Muscle layer of colon (tissue), 2 donors: Measurements from ENCODE around the gene RBM17.
"Not testable (repeated sequence)": the region's sequence is repeated elsewhere in the genome, so short reads cannot be mapped to it uniquely, and the experiment has no call there.

Experiments
- H3K27ac ChIP-seq: one replicate; pipeline ENCODE4 v1.7.0; 2013; ENCODE audit warnings: low read depth, mild to moderate bottlenecking, low read length, moderate library complexity
- H3K27me3 ChIP-seq, 2 donors: one replicate each; pipeline ENCODE4 v1.7.0; 2013; ENCODE audit warnings: low read length in 2 of 2, mild to moderate bottlenecking in 2 of 2; ENCODE audit not compliant: insufficient read depth in 2 of 2, control insufficient read depth in 1 of 2
- H3K36me3 ChIP-seq: one replicate; pipeline ENCODE4 v1.7.0; 2013; ENCODE audit warnings: mild to moderate bottlenecking, low read length; ENCODE audit not compliant: insufficient read depth
- H3K4me1 ChIP-seq: one replicate; pipeline ENCODE4 v1.7.0; 2013; ENCODE audit warnings: mild to moderate bottlenecking, low read length; ENCODE audit not compliant: insufficient read depth
- H3K4me3 ChIP-seq, 2 donors: one replicate each; pipeline ENCODE4 v1.7.0; 2013; ENCODE audit warnings: low read length in 2 of 2, low read depth in 1 of 2, mild to moderate bottlenecking in 1 of 2, moderate library complexity in 1 of 2
- H3K9ac ChIP-seq: one replicate; pipeline ENCODE4 v1.7.0; 2013; ENCODE audit warnings: low read length
- H3K9me3 ChIP-seq: one replicate; pipeline ENCODE4 v1.7.0; 2013; ENCODE audit warnings: mild to moderate bottlenecking, low read length
- donor health status: abdominal sarcoma.
- donor health status: Adenocarcinoma of cecum.

RBM17 gene

DNA sequence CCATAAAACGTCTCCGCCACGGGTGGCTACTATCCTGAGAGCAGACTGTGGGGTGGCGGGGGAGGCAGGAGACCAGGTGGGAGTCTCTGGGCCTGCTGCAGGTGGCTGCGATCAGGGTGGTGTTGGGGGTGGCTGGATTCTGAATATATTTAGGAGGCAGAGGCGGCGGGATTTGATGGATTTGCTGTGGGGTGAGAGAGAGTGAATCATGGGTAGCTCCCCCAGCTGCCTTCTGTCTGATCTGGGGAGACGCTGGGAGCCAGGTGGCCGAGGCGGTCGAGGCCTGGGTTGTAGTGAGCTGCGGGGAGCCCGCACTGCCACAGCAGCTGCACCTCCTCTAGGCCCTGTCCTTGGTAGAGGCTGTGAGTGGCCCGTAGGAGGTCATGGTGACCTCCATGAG, 65.7 kb downstream of the RBM17 start:
- no peak overlapping the region for H3K9ac ChIP-seq
- H3K4me3 ChIP-seq, result no peak overlapping the region
- H3K9me3 ChIP-seq, result no peaks in the 10 kb centered on the region
- no peak overlapping the region for H3K27ac ChIP-seq
- peaks cover 10% of the 10 kb centered on the region for H3K4me1 ChIP-seq
- no peaks in the 10 kb centered on the region for H3K36me3 ChIP-seq
- no peaks in the 10 kb centered on the region for H3K27me3 ChIP-seq

DNA sequence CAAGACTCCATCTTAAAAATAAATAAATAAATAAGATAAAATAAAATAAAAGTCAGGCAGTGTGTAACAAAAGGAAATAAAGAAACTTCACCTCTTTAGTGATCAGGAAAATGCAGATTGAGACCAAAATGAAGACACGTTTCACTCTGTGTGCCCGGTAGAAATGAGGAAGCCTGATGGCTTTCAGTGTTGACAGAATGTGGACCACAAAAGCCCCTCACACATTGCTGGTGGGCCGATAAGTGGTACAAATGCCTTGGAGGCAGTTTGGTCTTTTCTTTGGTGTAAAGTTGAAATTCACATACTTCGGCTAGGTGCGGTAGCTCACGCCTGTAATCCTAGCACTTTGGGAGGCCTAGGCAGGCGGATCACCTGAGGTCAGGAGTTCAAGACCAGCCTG, 69.4 kb downstream of the RBM17 start:
- Histone ChIP-seq H3K36me3 (no peaks in the 10 kb centered on the region), H3K4me1 (peaks cover 13% of the 10 kb centered on the region), H3K9me3 (no peaks in the 10 kb centered on the region), H3K4me3 (no peak overlapping the region), H3K9ac (no peak overlapping the region), H3K27ac (no peak overlapping the region), H3K27me3 (no peaks in the 10 kb centered on the region)

DNA sequence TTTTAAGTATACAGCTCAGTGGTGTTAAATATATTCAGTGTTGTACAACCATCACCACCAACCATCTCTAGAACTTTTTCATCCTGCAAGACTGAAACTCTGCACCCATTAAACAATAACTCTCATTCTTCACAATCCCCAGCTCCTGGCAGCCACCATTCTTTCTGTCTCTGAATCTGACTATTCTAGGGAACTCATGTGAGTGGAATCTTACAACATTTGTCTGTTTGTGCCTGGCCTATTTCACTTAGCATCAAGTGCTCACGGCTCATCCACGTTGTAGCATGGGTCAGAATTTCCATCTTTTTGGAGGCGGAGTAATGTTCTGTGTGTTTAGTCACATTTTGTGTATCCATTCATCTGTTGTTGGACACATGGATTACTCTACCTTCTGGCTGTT, 73.1 kb downstream of the RBM17 start:
- H3K27ac ChIP-seq, result no peak overlapping the region

DNA sequence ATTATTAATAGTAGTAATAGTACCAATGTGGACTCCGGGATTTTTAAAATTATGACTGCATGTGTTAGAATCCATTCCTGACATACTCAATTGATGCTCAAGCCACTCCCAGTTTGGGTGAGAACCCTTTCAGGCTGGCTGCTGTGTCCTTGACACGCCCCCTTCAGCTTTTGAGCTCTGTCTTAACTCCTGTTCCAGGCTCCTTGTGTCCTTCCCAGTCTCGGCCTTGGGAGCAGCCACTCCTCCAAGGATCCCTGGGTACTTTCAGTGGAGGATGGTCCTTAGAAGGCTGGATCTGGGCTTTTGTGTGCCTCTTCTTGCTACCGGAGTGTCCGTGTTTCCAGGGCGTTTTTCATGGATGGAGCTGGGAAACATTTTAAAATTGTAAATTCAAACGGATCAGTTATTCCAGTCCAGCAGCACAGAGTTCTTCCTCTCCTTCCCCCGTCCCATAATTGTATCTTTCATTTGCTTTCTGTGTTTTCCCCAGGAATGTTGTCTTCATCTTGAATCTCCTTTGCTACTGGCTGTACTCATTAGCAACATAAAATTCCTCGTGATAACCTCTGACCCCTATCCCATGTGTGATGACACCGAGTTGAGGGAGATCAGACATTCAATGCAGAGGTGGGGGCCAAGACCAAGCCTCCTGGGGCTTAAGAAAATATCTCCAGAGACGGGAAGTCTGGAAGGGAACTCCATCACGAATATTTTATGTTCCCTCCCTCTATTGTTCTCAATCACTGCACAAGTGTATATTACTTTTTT, 73.9 kb downstream of the RBM17 start:
- H3K4me1 ChIP-seq, result peaks cover 25% of the 10 kb centered on the region
- H3K27ac ChIP-seq, result peak overlapping the region; percentile 79
- no peaks in the 10 kb centered on the region for H3K9me3 ChIP-seq
- peak overlapping the region in 1 of 2 donors; percentile 2 for H3K4me3 ChIP-seq
- H3K27me3 ChIP-seq, result no peaks in the 10 kb centered on the region
- no peak overlapping the region for H3K9ac ChIP-seq
- H3K36me3 ChIP-seq, result no peaks in the 10 kb centered on the region

More for the DNA sequence above, 73.1 kb downstream of the RBM17 start:
- Histone ChIP-seq H3K9me3 (no peaks in the 10 kb centered on the region), H3K36me3 (no peaks in the 10 kb centered on the region), H3K4me3 (no peak overlapping the region), H3K27me3 (no peaks in the 10 kb centered on the region), H3K9ac (no peak overlapping the region), H3K4me1 (peaks cover 25% of the 10 kb centered on the region)

DNA sequence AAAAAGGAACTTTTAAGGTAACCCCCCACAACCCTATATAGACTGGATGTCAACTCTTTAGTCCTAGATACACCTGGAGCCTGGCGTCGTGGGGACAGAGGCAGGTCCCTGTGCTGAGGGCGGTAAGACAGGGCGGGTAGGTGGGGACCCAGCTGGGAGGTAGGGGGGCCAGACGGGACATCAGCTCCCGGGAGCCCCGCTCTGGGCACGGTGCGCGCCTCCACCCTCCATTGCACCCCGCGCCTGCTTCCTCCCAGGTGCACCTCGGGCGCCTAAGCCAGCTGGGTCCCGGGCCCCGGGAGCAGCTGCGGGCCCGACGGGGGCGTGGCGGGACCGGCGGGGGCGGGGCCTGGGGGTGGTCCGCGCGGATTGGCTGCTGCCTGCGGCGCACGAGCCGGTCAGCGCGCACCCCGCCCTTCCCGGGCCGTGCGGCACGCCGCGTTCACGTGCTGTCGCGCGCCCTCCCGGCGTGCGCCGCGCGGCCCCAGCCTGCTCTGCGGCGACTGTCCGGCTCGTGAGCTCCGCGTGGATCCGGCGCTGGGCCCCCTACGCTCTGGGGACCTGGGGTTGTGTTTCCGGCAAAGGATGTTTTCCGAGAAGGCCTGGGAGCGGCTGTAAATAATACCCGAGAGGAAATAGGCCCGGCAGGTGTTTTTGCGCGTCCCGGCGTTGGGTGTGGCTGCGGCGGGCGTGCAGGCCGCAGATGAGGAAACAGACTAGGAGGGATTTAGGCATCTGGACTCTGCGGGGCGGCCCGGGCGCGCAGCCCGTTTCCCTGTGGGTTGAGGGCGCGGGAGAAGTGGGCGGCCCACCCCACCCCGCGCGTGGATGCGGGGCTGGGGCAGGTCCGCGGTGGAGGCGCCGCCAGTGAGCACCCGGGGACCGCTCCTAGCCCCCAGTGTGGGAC, 74.8 kb downstream of the RBM17 start:
- H3K4me1 ChIP-seq, result peaks cover 30% of the 10 kb centered on the region
- H3K9me3 ChIP-seq, result no peaks in the 10 kb centered on the region
- peak overlapping the region; percentile 65 to 67 for H3K4me3 ChIP-seq
- no peaks in the 10 kb centered on the region for H3K36me3 ChIP-seq
- peak overlapping the region; percentile 79 for H3K27ac ChIP-seq
- H3K27me3 ChIP-seq, result no peaks in the 10 kb centered on the region
- peak overlapping the region; percentile 81 for H3K9ac ChIP-seq

DNA sequence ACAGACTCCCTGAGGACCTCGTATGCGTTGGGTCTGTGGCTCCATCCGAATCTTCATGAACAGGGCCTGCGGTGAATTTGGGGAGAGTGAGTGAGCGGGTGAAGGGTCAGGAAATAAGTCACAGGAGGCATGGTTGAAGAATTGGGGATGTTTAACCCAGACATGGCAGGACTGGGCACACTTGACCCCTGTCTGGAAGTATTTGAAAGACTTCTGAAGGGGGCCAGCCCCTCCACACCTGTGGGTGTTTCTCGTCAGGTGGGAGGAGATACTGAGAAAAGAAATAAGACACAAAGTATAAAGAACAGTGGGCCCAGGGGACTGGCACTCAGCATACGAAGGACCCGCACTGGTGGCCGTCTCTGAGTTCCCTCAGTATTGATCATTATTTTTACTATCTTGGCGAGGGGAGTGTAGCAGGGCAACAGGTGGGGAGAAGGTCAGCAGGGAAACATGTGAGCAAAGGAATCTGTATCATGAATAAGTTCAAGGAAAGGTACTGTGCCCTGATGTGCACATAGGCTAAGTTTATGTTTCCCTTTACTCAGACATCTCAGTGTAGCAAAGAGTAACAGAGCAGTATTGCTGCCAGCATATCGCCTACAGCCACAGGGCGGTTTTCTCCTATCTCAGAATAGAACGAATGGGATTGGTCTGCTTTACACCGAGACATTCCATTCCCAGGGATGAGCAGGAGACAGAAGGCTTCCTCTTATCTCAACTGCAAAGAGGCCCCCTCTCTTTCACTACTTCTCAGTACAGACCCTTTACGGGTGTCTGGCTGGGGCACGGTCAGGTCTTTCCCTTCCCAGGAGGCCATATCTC, 75.6 kb downstream of the RBM17 start:
- H3K36me3 ChIP-seq, result no peaks in the 10 kb centered on the region
- H3K4me1 ChIP-seq, result peaks cover 35% of the 10 kb centered on the region
- H3K27me3 ChIP-seq, result no peaks in the 10 kb centered on the region
- no peaks in the 10 kb centered on the region for H3K9me3 ChIP-seq
- peak overlapping the region; percentile 65 to 67 for H3K4me3 ChIP-seq
- peak overlapping the region; percentile 78 for H3K27ac ChIP-seq
- H3K9ac ChIP-seq, result peak overlapping the region; percentile 81

DNA sequence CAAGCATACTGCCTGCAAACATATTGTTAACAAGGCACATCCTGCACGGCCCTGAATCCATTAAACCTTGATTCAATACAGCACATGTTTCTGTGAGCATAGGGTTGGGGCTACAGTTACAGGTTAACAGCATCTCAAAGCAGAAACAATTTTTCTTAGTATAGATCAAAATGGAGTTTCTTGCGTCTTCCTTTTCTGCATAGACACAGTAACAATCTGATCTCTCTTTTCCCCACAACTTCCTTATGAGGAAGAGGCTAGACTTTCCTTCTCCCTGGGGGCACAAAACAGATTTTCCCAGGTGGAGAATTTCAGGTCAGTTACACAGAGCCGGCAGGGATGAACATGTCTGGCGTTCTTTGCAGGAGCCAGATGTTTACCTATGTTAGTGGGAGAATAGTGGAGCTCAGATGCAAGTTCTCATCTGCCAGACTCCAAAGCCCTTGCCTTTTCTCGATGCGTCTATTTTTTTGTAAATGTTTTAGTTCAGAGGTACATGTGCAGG, 76.4 kb downstream of the RBM17 start:
- no peaks in the 10 kb centered on the region for H3K27me3 ChIP-seq
- H3K4me3 ChIP-seq, result no peak overlapping the region
- H3K36me3 ChIP-seq, result no peaks in the 10 kb centered on the region
- H3K4me1 ChIP-seq, result peaks cover 42% of the 10 kb centered on the region
- no peaks in the 10 kb centered on the region for H3K9me3 ChIP-seq
- no peak overlapping the region for H3K27ac ChIP-seq
- H3K9ac ChIP-seq, result no peak overlapping the region

DNA sequence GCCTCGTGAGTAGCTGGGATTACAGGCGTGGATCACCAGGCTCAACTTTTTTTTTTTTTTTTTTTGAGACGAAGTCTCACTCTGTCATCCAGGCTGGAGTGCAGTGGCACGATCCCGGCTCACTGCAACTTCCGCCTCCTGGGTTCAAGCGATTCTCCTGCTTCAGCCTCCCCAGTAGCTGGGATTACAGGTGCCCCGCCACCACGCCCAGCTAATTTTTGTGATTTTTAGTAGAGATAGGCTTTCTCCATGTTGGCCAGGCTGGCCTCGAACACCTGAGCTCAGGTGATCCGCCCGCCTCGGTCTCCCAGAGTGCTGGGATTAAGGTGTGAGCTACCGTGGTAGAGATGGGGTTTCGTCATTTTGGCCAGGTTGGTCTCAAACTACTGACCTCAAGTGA, 77.1 kb downstream of the RBM17 start:
- not testable (repeated sequence) for H3K27me3 ChIP-seq, H3K27ac ChIP-seq, H3K9me3 ChIP-seq, H3K4me3 ChIP-seq, H3K9ac ChIP-seq, H3K36me3 ChIP-seq
- peaks cover 47% of the 10 kb centered on the region for H3K4me1 ChIP-seq
